ENCODE measurements around the gene TEKT5. TPM values are rescaled to one million over a fixed set of nuclear protein-coding genes. Genes with fewer than 3 reads are reported as not detected.
A peak's percentile ranks its signal among the peaks of the same experiment; 100 is the strongest.

The TEKT5 gene
- total RNA-seq, 2 donors from 2014 or later: not detected

DNA sequence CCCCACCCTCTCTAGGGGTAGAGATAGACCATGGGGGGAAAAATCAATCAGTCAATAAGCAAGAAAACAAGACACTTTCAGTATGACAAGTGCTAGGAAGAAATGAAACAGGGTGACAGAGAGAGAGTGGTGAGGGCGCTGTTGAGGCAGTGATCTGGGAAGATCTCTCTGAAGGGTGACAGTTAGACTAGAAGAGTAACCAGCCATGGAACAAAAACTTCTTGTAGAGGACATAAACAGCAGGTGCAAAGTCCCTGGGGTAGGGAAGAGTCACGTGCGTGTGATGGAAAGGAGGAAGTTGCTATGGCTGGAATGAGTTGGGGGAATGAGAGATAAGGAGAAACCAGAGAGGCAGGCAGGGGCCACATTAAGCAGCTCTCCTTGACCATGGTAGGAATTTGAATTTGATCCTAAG is 97.5 kb downstream of the TEKT5 start:
- TF ChIP-seq POLR2A (IDR thresholded peaks at IDR 0.05): no peak
- TF ChIP-seq, protein P1, sequence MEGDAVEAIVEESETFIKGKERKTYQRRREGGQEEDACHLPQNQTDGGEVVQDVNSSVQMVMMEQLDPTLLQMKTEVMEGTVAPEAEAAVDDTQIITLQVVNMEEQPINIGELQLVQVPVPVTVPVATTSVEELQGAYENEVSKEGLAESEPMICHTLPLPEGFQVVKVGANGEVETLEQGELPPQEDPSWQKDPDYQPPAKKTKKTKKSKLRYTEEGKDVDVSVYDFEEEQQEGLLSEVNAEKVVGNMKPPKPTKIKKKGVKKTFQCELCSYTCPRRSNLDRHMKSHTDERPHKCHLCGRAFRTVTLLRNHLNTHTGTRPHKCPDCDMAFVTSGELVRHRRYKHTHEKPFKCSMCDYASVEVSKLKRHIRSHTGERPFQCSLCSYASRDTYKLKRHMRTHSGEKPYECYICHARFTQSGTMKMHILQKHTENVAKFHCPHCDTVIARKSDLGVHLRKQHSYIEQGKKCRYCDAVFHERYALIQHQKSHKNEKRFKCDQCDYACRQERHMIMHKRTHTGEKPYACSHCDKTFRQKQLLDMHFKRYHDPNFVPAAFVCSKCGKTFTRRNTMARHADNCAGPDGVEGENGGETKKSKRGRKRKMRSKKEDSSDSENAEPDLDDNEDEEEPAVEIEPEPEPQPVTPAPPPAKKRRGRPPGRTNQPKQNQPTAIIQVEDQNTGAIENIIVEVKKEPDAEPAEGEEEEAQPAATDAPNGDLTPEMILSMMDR (IDR thresholded peaks at IDR 0.05): no peak
- no peak overlapping the region for H3K27ac ChIP-seq
- no peak for ATAC-seq
- no peak overlapping the region for H3K4me3 ChIP-seq
- DNase-seq: no peak
- H3K9me3 ChIP-seq: no peaks in the 10 kb centered on the region
- intact Hi-C loops (cut with DNase I): no loop called here
- H3K36me3 ChIP-seq (replicated peaks in 1 of 2; ENCODE audit: insufficient read depth in 1 of 2, low read depth in 2 of 2): no peaks in the 10 kb centered on the region
- H3K4me1 ChIP-seq: no peaks in the 10 kb centered on the region
- 58 to 69% methylated on average over 3 of the region's 3 CpGs for WGBS, 2 donors
- no peaks in the 10 kb centered on the region for H3K27me3 ChIP-seq

DNA sequence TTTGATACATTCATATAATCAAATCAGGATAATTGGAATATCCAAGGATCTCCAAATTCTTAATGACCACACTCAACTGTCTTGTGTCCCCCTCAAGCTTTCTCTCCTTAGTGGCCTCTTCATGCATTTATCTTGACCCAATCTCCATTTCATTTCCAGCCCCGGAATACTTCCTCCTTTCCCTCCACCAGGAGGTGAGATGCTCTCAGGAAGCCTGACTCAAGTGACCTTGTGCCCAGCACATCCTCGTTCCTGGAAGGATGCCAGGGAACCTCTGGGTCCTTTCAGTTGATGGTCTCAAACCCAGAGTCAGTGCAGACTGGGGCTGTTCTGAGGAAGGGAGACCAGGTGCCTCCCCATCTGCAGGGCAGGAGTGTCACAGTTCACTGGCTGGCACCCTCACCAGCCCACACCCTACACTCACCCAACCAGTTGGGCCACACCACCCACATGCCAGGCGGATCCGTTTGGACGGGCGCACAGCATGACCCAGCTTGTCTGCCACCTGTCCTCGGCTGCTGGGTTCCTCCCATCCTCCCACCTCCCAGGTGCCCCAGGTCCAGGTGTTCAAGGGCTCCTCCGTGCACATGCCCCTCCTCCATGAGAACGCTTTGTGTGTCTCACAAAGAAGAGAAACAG is 100.3 kb downstream of the TEKT5 start:
- Histone ChIP-seq H3K27ac (no peak overlapping the region), H3K9me3 (no peaks in the 10 kb centered on the region), H3K4me3 (no peak overlapping the region), H3K27me3 (no peaks in the 10 kb centered on the region), H3K36me3 (replicated peaks in 1 of 2; ENCODE audit: insufficient read depth in 1 of 2, low read depth in 2 of 2) (no peaks in the 10 kb centered on the region), H3K4me1 (no peaks in the 10 kb centered on the region)
- TF ChIP-seq, protein P1 (IDR thresholded peaks at IDR 0.05): no peak
- TF ChIP-seq POLR2A (IDR thresholded peaks at IDR 0.05): no peak
- peak in 2 of 4 donors; percentile 17 to 41 for DNase-seq
- intact Hi-C loops (cut with DNase I): no loop called here
- no peak for ATAC-seq
- 23 to 61% methylated on average over 3 to 9 of the region's 9 CpGs for WGBS, 2 donors

DNA sequence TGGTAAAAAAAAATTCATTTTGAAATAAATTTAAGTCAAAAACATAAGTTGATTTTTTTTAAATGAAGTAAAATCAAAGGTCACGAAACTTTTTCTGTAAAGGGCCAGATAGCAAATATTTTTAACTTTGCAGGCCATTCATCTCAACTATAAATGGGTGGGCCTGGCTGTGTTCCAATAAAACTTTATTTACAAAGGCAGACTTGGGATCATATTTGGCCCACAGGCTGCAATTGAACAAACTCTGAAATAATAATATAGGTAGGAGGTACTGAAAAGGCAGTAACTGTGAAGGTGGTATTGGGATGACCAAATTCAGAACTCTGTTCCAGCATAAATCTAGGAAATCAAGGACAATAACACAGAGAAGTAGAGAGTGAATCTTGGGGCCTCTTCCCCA is 102.1 kb downstream of the TEKT5 start:
- H3K4me1 ChIP-seq: no peaks in the 10 kb centered on the region
- no peak for TF ChIP-seq POLR2A (IDR thresholded peaks at IDR 0.05)
- TF ChIP-seq, protein P1 (IDR thresholded peaks at IDR 0.05): no peak
- intact Hi-C loops (cut with DNase I): no loop called here
- no peak overlapping the region for H3K27ac ChIP-seq
- ATAC-seq (no peak), DNase-seq (no peak)
- no peaks in the 10 kb centered on the region for H3K36me3 ChIP-seq (replicated peaks in 1 of 2; ENCODE audit: insufficient read depth in 1 of 2, low read depth in 2 of 2)
- H3K9me3 ChIP-seq: no peaks in the 10 kb centered on the region
- H3K27me3 ChIP-seq: no peaks in the 10 kb centered on the region
- no peak overlapping the region for H3K4me3 ChIP-seq
- 48 to 74% methylated on average over 1 of the region's 1 CpG for WGBS, 2 donors

DNA sequence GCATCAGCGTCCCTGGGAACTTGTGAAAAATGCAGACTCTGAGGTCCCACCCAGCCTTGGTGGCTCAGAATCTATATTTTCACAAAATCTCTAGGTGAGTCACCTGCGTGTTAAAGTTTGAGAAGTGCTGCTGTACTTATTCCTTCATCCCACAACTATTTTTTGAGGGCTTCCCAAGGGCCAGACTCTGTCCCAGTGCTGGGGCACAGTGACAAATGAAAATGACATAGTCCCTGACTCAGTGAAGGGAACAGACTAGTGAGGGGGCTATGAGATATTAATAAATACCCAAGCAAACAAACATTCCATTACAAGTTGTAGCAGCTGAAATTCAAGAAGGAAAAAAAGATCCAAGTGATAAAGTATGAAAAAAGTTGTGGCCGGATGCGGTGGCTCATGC is 104.4 kb downstream of the TEKT5 start:
- H3K27me3 ChIP-seq: no peaks in the 10 kb centered on the region
- no peaks in the 10 kb centered on the region for H3K36me3 ChIP-seq (replicated peaks in 1 of 2; ENCODE audit: insufficient read depth in 1 of 2, low read depth in 2 of 2)
- H3K9me3 ChIP-seq: no peaks in the 10 kb centered on the region
- 49 to 62% methylated on average over 4 of the region's 4 CpGs for WGBS, 2 donors
- no peak for DNase-seq
- H3K4me1 ChIP-seq: no peaks in the 10 kb centered on the region
- TF ChIP-seq, protein P1 (IDR thresholded peaks at IDR 0.05): no peak
- no peak for TF ChIP-seq POLR2A (IDR thresholded peaks at IDR 0.05)
- no peak for ATAC-seq
- intact Hi-C loops (cut with DNase I): no loop called here
- no peak overlapping the region for H3K4me3 ChIP-seq
- no peak overlapping the region for H3K27ac ChIP-seq

DNA sequence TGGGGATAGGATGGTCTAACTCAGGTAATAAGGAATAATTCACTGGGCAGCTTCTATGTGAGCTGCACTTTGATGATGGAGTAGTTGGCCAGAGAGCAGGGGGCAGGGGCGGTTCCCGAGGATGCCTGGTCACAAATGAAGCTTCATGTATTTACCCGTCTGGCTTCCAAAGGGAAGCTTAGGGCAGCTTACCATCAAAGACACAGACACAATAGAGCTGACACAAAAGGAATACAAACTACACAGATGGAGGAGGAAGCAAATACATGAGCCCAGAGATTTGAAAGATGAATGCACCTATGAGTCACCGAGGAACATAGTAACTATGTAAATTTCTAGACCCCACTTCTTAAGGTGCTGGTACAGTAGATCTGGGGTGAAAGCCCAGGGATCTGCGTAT is 105.6 kb downstream of the TEKT5 start:
- TF ChIP-seq POLR2A (IDR thresholded peaks at IDR 0.05): no peak
- TF ChIP-seq, protein P1 (IDR thresholded peaks at IDR 0.05): no peak

More for the DNA sequence above, 105.6 kb downstream of the TEKT5 start:
- 43 to 50% methylated on average over 5 of the region's 5 CpGs for WGBS, 2 donors
- ATAC-seq (no peak), DNase-seq (no peak)
- H3K4me1 ChIP-seq: no peaks in the 10 kb centered on the region
- H3K36me3 ChIP-seq (replicated peaks in 1 of 2; ENCODE audit: insufficient read depth in 1 of 2, low read depth in 2 of 2): no peaks in the 10 kb centered on the region
- H3K27me3 ChIP-seq: no peaks in the 10 kb centered on the region
- no peak overlapping the region for H3K27ac ChIP-seq
- intact Hi-C loops (cut with DNase I): no loop called here
- no peak overlapping the region for H3K4me3 ChIP-seq
- no peaks in the 10 kb centered on the region for H3K9me3 ChIP-seq

All from body of pancreas (tissue), 4 donors.